ENCODE measurements around the gene FGF22.

- no peak for TF ChIP-seq POLR2A (IDR thresholded peaks at IDR 0.05; ENCODE audit: low read depth, low read length)
- no peak for TF ChIP-seq POLR2AphosphoS5 (IDR thresholded peaks at IDR 0.05; ENCODE audit: low read depth, low read length)
- TF ChIP-seq SPI1 (IDR thresholded peaks at IDR 0.05; ENCODE audit: low read depth, low read length) = no peak
- TF ChIP-seq PAX5 (IDR thresholded peaks at IDR 0.05; ENCODE audit: insufficient read depth, low read length, severe bottlenecking) = no peak
- no peak for TF ChIP-seq TAF1 (IDR thresholded peaks at IDR 0.05; ENCODE audit: low read depth, low read length)
Observed at GRCh38 chr19:597406-598315, 42.0 kb upstream of the FGF22 start.

Measured in GM12891 (cell line).